HEK293T (cell line): ENCODE measurements around the gene DMRT3.
"Not testable (repeated sequence)": the region's sequence is repeated elsewhere in the genome, so short reads cannot be mapped to it uniquely, and the experiment has no call there.

ENCODE experiments used
- CTCF ChIA-PET: fragments of 350-600 bp; formaldehyde crosslinking; extraction: SDS; loops from one replicate; lab custom pipeline; 2021; ENCODE audit warnings: antibody characterized with exemption, inconsistent platforms; lab: Yijun Ruan, JAX
- POLR2A ChIA-PET: fragments of 350-600 bp; formaldehyde crosslinking; extraction: SDS; loops from one replicate; lab custom pipeline; 2020; ENCODE audit warnings: antibody characterized with exemption, inconsistent platforms; lab: Yijun Ruan, JAX
- DNase-seq: peaks from one replicate; pipeline ENCODE4 v3.0.0; 2012; ENCODE audit warnings: mixed read lengths; ENCODE audit errors: extremely low spot score
- ARNT ChIP-seq: fragments of 450-650 bp; IDR thresholded peaks from 2 replicates; pipeline ENCODE4 v1.6.1; 2017; ENCODE audit warnings: mild to moderate bottlenecking
- BHLHE40 ChIP-seq: fragments of 450-650 bp; IDR thresholded peaks from 2 replicates; pipeline ENCODE4 v1.6.1; 2016; ENCODE audit warnings: mild to moderate bottlenecking, moderate library complexity, borderline replicate concordance
- CTBP1 ChIP-seq: fragments of 450-650 bp; IDR thresholded peaks from 2 replicates; pipeline ENCODE4 v1.6.1; 2016; ENCODE audit warnings: borderline replicate concordance
- ELF4 ChIP-seq: fragments of 450-650 bp; IDR thresholded peaks from 2 replicates; pipeline ENCODE4 v1.6.1; 2017; ENCODE audit warnings: antibody characterized with exemption
- FOXA1 ChIP-seq: fragments of 450-650 bp; IDR thresholded peaks from 2 replicates; pipeline ENCODE4 v1.6.1; 2016; ENCODE audit warnings: mild to moderate bottlenecking
- FOXK2 ChIP-seq: fragments of 450-650 bp; IDR thresholded peaks from 2 replicates; pipeline ENCODE4 v1.6.1; 2016; ENCODE audit warnings: mild to moderate bottlenecking
- FOXM1 ChIP-seq: fragments of 450-650 bp; IDR thresholded peaks from 2 replicates; pipeline ENCODE4 v1.6.1; 2017; ENCODE audit warnings: mild to moderate bottlenecking, borderline replicate concordance
- HDGF ChIP-seq: fragments of 450-650 bp; IDR thresholded peaks from 2 replicates; pipeline ENCODE4 v1.6.1; 2017; ENCODE audit warnings: antibody characterized with exemption, borderline replicate concordance
- L3MBTL2 ChIP-seq: fragments of 450-650 bp; conservative IDR thresholded peaks from 2 replicates; pipeline ENCODE4 v1.6.1; 2016; ENCODE audit warnings: mild to moderate bottlenecking
- LEF1 ChIP-seq: fragments of 450-650 bp; IDR thresholded peaks from 2 replicates; pipeline ENCODE4 v1.6.1; 2017; ENCODE audit warnings: mild to moderate bottlenecking, borderline replicate concordance
- NFRKB ChIP-seq: fragments of 450-650 bp; IDR thresholded peaks from 2 replicates; pipeline ENCODE4 v1.6.1; 2016; ENCODE audit warnings: mild to moderate bottlenecking, moderate library complexity
- SP1 ChIP-seq: fragments of 450-650 bp; IDR thresholded peaks from 2 replicates; pipeline ENCODE4 v1.6.1; 2017
- SUZ12 ChIP-seq: fragments of 450-650 bp; IDR thresholded peaks from 2 replicates; pipeline ENCODE4 v1.6.1; 2016; ENCODE audit warnings: mild to moderate bottlenecking
- TARDBP ChIP-seq: fragments of 450-650 bp; IDR thresholded peaks from 2 replicates; pipeline ENCODE4 v1.6.1; 2016
- ZNF384 ChIP-seq: fragments of 450-650 bp; IDR thresholded peaks from 2 replicates; pipeline ENCODE4 v1.6.1; 2016
- TF ChIP-seq, protein P1 (sequence below): fragments of 450-650 bp; IDR thresholded peaks from 2 replicates; pipeline ENCODE4 v1.6.1; 2016

DMRT3 gene

DNA sequence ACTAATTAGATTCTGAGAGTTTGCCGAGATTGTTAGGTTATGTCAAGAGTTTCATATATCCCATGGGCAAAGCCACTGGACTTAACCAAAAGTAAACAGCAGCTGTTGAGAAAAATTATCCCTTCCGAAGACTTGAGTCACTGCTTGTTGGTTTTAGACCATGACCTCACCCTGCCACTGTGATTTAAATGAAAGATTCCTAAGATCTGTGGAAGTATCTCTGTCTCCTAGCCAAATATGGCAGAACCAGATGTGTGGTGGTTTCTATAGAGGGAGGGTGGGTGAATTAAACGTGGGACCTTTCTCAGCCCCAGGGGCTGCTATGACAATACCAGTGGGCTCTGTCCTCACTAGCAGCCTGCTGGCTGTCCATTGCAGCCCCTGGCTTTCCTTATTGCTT lies 19.3 kb downstream of the DMRT3 start:
- ChIA-PET POLR2A (no interaction called here), CTCF (no interaction called here)
- TF ChIP-seq SUZ12 (no peak), BHLHE40 (no peak), FOXM1 (no peak), TARDBP (no peak), NFRKB (no peak), ZNF384 (no peak)
- TF ChIP-seq, protein P1, sequence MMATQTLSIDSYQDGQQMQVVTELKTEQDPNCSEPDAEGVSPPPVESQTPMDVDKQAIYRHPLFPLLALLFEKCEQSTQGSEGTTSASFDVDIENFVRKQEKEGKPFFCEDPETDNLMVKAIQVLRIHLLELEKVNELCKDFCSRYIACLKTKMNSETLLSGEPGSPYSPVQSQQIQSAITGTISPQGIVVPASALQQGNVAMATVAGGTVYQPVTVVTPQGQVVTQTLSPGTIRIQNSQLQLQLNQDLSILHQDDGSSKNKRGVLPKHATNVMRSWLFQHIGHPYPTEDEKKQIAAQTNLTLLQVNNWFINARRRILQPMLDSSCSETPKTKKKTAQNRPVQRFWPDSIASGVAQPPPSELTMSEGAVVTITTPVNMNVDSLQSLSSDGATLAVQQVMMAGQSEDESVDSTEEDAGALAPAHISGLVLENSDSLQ, result no peak
- no peak for DNase-seq

DNA sequence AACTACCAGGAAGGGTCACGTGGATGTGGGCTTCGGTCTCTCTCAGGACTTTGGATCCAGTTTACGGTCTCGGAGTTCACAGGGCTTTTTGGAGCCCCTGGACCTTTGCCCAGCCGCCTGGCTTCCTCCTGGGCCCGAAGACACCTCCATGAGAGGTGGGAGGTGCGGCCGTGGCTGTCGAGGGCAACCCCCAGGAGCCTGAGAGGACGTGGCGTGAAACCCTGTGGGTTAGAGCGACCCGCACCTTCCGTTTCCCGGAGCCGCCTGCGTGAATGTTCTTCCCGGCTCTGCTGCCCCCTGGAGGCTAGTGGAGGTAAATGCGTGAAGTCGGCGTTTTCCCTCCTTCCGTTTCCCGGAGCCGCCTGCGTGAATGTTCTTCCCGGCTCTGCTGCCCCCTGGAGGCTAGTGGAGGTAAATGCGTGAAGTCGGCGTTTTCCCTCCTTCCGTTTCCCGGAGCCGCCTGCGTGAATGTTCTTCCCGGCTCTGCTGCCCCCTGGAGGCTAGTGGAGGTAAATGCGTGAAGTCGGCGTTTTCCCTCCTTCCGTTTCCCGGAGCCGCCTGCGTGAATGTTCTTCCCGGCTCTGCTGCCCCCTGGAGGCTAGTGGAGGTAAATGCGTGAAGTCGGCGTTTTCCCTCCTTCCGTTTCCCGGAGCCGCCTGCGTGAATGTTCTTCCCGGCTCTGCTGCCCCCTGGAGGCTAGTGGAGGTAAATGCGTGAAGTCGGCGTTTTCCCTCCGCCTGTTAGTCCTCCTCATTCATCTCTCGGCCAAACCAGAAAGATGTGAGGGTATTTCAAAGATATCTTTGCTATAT lies 22.1 kb downstream of the DMRT3 start:
- POLR2A ChIA-PET, CTCF ChIA-PET, DNase-seq: not testable (repeated sequence)

DNA sequence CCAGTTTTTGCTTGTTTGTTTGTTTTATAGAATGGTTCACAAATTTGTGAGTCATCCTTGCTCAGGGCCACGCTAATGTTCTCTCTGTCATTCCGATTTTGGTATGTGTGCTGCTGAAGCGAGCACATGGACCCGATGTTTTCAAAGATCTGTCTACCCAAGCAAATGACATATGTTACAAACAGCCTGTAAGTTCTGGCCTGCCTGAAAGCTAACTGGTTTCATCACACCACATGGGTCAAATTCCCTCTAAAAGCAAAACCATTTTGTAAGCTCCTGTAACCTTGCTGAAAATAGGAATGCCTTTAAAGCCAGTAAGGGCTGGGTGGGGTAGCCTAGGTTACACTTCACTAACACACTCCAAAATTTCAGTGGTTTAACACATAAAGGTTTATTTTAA lies 25.4 kb downstream of the DMRT3 start:
- ChIA-PET POLR2A (no interaction called here), CTCF (no interaction called here)
- no peak for DNase-seq
- TF ChIP-seq SUZ12 (no peak), FOXM1 (no peak)

DNA sequence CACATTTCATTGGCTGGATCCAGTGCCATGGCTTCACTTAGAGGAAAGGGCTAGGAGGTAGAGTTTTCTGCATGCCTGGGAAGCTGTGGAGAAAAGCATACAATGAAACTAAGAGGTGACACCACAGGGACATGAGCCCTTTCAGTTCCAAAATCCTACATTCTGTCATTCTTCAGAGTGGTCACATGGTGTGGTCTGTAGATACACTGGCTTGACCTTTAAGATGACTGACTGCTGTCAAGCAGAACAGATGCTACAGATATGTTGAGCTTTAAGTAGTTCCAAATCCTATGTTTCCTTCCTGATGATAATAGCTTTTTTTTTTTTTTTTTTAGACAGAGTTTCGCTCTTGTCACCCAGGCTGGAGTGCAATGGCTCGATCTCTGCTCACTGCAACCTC lies 26.2 kb downstream of the DMRT3 start:
- ChIA-PET POLR2A (no interaction called here), CTCF (interaction anchor here (0.6 kb wide), 2 partner anchors 140 to 790 kb away, joined by 3 to 4 read pairs; no protein-coding TSS in a partner anchor)
- DNase-seq, result no peak
- no peak for TF ChIP-seq SUZ12
- TF ChIP-seq L3MBTL2, result no peak
- no peak for TF ChIP-seq ARNT
- no peak for TF ChIP-seq BHLHE40
- TF ChIP-seq FOXM1, result no peak
- TF ChIP-seq NFRKB, result no peak
- no peak for TF ChIP-seq TARDBP
- no peak for TF ChIP-seq FOXA1

DNA sequence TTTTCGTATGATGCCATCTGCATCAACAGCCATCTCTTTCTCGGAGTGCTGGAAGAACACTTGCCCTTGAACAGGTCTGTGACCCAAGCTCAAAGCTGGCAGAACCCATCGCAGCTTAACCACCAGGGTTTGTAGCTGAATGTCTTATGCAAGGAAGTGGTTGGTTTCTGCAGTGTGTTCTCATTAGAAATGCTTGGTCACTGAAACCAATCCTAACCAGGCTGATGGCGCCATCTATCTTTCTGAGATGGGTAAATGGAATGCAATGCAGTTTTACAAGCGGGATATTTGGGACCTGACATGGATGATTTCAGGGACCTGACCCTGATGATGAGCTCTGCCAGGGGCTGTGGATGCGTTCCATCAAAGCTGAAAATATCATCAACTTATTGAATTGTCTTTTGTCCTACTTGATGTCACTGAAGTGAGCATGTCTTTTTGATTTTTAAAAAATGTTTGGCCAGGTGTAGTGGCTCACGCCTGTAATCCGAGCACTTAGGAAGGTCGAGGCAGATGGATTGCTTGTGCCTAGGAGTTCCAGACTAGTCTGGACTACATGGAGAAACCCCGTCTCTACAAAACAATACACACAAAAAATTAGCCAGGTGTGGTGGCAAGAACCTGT lies 28.7 kb downstream of the DMRT3 start:
- DNase-seq, result no peak
- no peak for TF ChIP-seq BHLHE40
- no peak for TF ChIP-seq ZNF384
- TF ChIP-seq ARNT, result no peak
- no peak for TF ChIP-seq SP1
- no peak for TF ChIP-seq TARDBP
- TF ChIP-seq LEF1, result no peak
- no peak for TF ChIP-seq ELF4
- TF ChIP-seq, protein P1, result no peak
- ChIA-PET CTCF (interaction anchor here (0.6 kb wide), 1 partner anchor 92 kb away, joined by 3 read pairs; no protein-coding TSS in a partner anchor), POLR2A (no interaction called here)

DNA sequence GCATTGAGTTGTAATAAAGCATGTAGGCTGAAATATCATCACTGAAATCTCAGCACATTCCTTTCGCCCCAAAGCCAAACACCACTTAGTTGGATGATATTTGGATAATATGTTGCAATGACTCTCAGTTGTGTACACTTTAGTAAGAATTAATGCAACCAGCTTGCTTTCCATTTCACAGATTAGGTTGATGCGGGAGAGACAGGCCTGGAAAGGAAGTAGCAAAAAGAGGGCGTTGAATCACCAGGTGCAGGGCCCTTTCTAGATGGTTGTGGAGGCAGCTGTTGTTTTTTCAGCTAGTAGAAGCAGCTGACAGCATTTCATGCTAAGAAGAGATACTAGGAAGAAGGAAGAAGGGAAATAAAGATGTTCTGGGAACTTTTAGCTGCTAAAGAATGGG lies 30.9 kb downstream of the DMRT3 start:
- TF ChIP-seq, protein P1, result no peak
- TF ChIP-seq NFRKB (no peak), FOXM1 (no peak), FOXA1 (no peak), HDGF (no peak)
- POLR2A ChIA-PET, result no interaction called here
- DNase-seq, result no peak
- CTCF ChIA-PET, result no interaction called here

DNA sequence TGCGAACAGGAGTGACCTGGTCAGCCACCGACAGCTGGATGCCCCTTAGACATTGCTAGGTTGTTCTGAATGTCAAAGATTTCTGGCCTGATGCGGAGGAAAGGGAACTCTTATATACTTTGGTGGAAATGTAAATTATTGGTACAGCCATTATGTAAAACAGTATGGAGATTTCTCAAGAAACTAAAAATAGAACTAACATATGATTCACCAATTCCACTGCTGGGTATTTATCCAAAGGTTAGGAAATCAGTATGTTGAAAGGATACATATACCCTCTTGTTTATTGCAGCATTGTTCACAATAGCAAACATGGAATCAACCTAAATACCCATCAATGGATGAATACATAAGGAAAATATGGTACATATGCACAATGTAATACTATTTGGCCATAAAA lies 31.8 kb downstream of the DMRT3 start:
- no peak for DNase-seq
- POLR2A ChIA-PET, result no interaction called here
- CTCF ChIA-PET, result no interaction called here
- TF ChIP-seq CTBP1 (no peak), SP1 (no peak), TARDBP (no peak), FOXM1 (no peak), L3MBTL2 (no peak), FOXA1 (no peak), ELF4 (no peak), NFRKB (no peak), ZNF384 (no peak), ARNT (no peak), LEF1 (no peak), HDGF (no peak), FOXK2 (no peak), BHLHE40 (no peak), SUZ12 (no peak)
- TF ChIP-seq, protein P1, result no peak
